CMK (cell line): ENCODE measurements around the gene ARCN1.
"Not testable (repeated sequence)": the region's sequence is repeated elsewhere in the genome, so short reads cannot be mapped to it uniquely, and the experiment has no call there.

Experiments used
- DNase-seq: peaks from one replicate; pipeline ENCODE4 v3.0.0-alpha.2; 2010; ENCODE audit warnings: low read depth

ARCN1 gene

DNA sequence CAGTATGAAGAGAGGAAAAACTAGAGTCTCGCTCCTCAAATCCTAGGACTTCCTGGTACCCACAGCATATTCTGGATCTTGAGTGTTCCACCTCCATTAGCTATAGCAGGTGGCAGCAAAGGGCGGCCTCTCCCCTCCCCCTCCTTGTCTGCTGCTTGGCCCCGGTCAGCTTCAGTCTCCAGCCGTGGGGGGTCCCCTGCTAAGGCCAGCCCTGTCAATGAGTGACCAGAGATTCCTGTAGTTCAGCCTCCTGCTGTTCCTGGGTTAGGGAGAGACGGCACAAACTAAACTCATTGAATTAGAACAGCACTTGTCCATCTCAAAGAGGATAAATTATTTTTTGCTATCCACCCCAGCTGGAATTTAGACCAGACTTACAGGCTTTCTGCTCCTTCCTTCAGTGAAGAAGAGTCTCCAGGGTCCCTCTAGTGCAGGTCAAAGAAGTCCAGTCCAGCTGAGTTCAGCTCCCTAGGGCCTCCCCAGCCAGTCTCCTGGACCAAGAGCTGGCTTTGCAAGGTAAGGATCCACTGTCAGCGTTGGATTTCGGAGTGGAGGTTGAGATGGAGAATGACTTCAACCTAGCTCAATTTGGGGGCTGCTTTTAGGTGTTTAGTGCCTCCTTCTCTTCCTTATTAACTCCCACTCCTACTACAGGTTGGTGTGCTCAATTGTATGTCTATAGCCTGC is 34.1 kb downstream of the ARCN1 start:
- DNase-seq, result no peak

DNA sequence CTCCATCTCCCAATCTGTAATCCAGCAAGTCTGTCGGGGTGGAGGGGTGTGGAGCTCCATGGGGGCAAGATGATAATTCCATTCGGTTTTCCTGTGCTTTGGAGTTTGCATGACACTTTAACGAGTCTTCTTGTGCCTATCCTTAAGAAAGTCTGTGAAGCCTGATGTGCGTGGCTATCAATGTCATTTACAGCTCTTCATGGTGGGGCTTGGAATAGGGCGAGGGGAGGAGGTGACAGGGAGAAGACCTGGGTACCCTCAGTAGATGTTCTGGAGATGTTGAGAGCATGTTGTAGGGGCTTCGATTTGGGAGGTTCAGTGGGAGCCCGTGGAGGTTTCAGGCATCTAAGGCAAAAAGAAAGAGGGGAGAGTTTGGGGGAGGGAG is 34.6 kb downstream of the ARCN1 start:
- no peak for DNase-seq

DNA sequence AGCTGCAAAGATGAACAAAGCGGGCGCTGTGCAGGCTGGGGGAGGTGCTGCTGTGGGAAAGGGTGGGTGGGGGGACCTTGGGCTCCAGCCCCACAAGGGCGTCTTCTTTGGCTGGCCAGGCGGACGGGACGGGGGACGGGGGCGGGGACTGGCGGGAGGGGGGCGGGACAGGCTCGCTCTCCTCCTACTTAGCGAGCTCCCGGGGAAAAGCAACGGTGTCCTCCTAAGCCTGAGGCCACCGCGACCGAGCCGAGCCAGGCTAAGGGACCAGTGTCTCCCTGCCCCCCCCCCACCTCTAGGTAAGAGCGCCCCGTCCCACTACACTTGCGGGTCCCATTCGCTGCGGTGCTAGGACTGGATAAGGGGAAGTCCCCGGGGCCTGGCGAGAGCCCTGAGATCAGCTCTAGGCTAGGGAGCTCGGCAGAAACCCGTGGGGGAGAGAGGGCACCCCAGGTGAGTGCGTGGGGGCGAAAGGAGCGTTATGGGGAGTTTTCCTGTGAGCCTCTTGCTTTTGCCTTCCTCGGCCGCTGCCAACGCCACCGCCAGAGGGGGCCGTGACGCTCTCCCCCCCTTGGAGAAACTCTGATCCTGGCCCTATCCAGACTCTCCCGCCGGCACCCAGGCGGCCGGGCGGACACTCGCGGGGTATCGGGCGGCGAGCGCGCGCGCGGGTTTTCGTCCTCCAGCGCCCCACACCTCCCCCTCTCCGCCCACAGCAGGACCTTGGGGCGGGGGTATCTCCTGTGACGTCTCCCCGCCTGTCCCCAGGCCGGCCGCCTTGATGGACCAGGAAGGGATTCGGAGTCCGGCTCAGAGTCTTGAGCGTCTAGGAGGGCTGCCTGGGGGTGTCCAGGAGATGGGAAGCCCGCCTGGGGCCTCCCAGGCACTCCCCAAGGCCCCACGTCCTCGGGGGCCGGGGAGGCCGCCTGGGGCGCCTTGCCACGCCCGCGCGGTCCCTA is 35.5 kb downstream of the ARCN1 start, which contains the start of gene PHLDB1:
Gene PHLDB1, plus strand, starts transcription at position 215 of the 959 bp plus-strand sequence. CDS start 6,222 bp downstream, outside the sequence.
- DNase-seq, result no peak

DNA sequence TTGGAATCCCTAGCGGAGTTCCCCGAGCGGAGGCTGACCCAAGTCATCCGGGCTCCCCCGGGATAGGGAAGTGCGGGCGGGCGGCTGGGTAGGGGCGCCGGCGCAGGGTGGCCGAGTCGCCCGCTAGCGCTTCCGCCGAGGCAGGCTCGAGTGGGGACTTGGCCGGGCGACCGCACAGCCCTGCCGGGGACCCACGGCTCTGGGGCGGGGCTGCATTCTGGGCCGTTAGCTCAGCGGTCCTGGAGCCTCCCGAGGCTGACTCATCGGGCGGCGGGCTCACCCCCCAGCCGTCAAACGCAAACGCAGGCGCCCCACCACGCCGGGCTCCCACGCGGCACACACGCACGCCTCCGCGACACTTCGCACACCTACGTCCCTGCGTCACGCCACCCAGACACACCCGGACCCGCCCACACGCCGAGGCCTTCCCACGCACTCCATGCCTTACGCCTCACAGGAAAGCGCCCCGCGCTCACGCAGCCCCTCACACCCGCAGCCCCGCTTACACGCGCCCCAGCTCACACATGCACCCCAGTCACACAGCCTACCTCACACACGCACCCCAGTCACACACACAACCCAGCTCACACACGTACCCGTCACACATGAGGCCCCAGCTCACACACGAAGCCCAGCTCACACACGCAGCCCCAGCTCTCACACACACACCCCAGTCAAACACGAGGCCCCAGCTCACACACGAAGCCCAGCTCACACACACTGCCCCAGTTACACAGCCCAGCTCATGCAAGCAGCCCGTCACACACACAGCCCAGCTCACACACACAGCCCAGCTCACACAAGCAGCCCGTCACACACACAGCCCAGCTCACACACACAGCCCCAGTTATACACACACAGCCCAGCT is 36.4 kb downstream of the ARCN1 start:
- no peak for DNase-seq

DNA sequence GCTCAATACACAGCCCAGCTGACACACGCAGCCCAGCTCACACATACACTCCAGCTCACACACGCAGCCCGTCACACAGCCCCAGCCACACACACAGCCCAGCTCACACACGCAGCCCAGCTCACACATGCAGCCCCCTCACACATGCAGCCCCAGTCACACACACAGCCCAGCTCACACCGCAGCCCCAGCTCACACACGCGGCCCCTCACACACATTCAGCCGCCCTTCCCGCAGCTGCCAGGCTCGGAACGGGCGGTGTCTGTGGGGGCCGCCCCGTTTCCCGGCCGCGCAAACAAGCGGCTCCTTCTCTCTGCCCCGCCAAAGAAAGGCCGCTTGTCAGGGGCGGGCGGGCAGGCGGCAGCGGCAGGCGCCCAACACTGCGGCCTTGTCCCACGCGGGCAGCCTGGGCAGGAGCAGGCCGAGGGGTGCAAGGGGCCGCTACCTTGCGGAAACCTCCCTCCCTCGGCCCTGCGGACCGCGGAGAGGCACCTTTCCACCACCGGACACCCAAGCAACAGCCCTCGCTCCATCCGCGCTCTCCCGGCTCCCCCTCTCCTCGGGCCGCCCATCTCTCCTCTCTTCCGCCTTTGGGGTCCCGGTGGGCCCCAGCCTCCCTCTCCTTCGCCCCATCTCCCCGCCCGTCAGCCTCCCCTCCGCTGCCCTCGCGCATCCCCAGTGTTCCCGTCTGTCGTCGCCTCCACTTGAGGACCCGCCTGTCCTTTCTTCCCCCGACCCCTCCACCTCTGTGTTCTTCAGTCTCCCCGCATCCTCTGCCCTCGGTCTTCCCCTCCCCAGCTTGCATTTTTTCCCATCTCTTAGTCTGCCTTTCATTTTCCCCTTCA is 37.4 kb downstream of the ARCN1 start:
- no peak for DNase-seq

DNA sequence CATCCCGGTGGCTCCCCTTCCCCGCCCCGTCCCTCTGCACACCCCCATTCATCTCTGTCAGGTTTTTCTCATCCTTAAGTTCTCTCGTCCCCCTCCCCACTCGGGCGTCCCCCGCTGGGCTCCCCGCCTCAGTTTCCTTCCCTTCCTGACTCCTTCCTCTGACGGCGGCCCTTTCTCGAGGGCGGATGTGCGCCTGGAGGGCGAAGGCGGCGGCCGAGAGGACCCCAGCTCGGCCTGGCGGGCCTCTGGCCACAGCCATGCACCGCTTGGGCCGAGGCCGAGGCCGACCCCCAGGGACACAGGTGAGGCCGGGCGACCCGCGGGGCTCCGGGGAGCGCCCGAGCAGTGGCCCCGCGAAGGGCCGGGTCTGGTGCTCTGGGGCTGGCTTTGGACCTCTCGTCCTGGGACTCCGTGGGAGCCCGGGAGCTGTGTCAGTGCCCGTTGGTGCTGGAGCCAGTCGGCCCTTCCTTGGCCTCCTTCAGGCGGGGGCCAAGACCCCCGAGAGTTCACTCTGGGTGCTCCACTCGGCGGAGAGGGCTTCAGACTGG is 38.1 kb downstream of the ARCN1 start:
- DNase-seq, result no peak

DNA sequence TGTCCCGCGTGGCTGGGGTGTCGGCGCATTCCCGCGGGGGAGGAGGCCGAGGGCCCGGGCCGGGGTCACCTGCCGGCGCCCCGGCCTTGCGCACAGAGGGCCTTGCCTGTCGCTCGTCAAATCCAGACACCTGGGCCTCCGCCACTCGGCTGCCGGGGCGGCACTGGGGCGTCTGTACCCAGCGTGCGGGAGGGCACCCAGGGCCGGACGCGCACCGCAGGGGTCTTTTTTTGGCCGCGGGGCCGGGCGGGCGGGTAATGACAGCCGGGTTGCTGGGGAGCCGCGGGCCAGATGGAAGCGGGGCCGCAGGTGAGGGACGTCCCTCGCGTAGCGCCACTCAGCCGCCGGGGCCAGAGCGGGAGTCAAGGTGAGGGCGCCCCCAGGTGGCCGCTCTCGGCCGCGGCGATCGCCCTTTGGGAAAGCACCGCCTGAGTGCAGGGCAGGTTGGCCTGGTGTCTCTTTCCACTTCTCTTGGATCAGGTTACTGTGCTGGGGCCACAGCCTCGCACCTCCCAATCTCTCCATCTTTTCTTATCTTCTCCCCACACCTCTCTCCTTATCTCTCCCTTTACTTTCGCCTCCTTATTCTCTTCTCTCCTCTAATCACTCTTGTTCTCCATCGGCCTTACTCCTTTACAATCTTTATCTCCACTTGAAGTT is 38.7 kb downstream of the ARCN1 start:
- no peak for DNase-seq

DNA sequence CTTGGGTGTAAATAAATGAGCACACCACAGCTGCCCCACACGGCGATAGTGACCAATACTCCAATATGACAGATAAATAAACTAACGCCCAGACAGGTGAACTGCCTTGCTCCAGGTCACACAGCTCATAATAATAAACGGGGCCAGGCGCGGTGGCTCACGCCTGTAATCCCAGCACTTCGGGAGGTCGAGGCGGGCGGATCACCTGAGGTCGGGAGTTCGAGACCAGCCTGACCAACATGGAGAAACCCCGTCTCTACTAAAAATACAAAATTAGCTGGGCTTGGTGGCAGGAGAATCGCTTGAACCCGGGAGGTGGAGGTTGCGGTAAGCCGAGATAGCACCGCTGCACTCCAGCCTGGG is 39.2 kb downstream of the ARCN1 start:
- not testable (repeated sequence) for DNase-seq

DNA sequence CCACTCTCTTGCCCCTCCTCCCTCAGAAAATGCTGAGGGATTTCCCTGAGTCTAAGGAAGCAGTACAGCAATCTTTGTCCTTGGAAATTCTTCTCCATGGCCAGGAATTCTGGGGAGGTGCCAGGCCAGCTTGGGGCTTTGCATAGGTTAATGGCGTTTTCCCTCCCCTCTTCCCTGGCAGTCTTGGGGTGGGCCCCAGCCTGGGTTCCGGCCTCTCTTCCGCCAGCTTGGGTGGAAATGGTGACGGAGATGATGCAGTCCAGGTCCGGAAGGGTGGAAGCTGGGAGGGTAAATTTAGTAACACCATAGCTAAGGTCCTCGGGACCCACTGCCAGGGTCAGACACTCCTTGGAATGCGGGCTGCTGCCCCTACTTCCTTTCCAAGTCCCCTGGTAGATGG is 40.2 kb downstream of the ARCN1 start:
- no peak for DNase-seq

DNA sequence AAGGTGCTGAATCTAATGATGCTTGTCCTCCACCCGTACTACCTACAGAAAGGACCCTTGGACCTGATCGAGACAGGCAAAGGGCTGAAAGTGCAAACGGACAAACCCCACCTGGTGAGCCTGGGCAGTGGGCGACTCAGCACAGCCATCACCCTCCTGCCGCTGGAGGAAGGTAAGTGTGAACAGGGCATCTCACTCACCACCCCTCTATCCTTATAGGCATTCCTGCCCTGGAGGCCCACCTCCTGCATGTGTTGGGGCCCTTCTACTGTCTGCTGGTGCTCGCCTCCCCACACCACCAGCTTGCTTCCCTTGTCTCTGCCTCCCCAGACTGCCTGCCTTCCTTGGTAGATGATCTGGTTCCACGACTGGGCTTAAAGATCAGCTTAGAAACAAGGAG is 42.3 kb downstream of the ARCN1 start:
- no peak for DNase-seq

DNA sequence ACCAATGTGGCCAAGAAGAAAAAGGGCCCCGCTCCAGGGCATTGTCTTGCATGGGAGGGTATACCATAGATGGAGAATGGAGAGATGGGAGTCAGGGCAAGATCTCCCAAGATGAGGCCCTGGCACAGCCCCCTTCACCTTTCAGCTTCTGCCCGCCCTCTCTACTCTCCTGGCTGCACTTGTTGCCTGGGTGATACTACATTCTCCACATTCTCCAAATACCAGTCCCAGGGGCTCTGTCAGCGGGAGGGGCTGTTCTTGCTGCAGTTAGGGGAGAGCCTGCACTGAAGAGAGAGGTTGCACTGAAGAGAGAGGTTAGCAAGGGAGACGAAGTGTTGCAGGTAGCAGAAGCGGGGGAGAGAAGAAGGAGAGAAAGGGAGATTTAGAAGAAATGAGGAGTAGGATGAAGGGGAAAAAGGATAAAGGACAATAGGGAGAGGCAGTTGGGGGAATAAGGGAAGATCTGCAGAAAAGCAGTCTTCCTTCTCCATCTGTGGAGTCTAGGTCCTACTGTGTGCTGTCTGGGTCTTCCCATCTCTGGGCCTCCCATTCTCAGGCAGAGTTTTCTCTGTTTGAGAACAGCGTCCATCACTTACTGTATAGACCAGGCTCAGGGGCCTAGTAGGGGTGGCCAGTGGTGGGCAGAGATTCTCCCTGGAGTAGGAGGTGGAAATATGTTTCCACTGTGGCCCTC is 43.2 kb downstream of the ARCN1 start:
- DNase-seq, result no peak

DNA sequence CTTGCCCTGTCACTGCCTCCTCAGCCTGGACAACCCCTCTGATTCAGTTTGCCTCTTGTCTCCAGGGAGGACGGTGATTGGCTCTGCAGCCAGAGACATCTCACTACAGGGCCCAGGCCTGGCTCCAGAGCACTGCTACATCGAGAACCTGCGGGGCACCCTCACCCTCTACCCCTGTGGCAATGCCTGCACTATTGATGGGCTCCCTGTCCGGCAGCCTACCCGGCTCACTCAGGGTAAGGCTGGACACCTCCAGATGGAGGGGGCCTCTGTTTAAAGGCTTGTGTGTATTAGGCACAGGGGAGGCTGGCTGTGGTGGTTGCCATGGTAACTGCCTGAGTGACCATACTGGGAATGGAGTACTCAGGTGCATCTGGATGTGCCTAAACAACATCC is 43.8 kb downstream of the ARCN1 start:
- DNase-seq, result no peak

DNA sequence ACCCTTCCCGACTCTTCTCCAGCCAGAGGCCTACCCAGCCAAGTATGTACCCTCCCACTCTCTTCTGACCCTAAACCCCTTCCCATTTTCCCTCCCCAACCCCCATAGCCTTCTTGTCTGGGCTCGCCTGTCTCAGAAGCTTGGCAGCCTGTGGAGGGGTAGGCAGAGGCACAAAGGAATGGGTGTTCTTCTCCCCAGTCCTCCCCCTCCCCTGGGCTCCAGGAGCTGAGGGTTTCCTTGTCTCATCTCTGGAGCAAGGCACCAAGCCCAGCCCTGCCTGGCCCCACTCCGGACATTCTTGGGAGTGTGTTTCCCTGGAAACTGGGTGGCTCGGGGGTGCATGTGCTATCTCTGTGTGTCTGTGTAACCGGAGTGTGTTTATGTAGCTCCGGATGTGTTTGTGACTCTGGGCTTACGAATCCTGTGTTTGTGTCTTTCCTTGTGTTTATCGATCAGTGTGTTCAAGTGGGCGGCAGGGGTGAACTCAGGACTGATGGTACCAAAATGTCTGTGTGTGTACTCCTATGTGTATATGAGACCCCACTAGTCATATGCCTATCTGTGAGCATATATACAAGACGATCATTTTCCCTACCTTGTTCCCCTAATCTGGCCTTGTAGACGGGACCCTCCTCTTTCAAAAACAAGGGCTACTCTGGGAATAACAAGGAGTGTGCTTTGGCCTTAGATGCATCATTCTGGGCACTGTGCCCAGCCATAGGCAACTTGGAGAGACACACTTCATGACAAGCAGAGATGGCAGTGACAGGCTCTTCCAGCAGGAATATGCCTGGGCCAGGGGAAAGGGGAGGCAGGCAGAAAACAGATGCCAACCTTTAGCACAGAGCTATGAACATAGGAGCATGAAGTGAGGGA is 46.1 kb downstream of the ARCN1 start:
- DNase-seq, result no peak

DNA sequence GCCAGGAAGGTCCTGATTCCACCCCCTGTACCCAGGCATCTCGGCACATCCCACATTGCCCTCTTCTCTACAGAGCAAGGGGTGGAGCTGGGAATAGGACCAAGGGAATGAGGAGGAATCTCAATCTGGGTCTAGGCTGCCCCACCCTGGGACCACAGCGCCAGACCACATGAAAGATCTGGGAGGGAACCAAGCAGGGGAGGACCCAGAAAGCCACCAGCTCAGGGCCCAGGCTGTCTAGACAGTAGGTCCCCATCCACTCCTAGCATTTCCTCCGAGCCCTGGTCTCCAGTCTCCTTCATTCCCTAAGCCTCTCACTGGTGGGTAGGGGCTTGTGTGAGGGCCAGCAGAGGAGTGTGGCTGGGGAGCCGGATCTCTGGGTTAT is 46.8 kb downstream of the ARCN1 start:
- DNase-seq, result no peak

DNA sequence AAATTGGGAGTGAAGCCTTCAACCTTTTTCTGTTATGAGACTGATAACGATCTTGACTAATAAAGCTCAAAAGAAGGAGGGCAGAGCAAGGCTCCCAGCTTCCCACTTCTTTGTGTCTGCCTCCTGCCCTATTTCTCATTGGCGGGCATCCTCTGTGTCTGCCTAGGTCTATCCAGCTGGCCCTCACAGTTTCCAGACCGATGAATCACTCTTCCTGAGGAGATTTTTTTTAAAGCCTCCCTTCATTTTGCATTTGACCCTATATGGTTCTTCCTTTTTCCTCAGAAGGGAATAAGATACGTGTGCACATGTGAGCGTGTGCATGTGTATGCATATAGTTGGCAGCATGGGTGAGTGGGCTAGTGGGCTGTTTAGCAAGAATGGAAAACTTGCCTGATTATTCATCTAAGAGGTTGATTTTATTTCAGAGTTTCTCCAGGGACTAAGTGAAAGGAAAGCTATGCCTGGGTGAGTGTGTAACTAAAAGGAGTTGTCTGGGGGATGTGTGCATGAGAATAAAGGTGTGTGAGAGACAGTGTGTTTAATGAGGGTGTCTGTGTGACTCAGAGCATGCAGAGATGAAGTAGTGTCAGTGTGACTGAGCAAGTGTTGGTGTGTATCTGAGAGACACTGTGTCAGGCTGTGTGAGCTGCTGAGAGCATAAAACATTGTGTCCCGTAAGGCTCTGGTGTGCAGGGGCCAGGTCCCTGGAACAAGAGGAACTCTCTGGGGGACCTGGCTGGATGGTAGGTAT is 47.4 kb downstream of the ARCN1 start:
- DNase-seq, result no peak

DNA sequence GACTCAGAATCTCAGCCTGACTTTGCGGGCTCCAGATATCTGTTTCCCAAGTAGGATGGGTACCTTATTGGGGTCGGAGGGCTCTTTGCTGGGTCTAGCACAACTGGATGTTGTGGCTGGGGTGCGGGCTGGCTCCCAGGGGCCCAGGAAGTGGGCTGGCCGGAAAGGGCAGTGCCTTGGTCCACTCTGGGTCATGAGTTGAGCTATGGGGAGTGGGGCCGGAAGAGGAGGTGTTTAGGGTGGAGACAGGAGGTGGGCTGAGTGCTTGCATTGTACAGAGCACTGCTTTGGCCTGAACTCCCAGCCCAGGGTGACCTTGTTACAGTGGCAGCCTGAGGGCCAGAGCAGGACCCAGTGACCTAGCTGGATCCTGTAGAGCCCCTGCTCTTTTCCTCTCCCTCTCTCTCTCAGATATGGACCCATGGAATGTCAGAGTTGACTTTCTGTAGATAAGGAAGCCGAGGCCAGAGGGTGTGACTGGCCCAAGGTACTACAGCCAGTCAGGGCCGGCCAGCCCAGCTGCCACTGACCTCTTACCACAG is 48.4 kb downstream of the ARCN1 start:
- DNase-seq, result no peak

DNA sequence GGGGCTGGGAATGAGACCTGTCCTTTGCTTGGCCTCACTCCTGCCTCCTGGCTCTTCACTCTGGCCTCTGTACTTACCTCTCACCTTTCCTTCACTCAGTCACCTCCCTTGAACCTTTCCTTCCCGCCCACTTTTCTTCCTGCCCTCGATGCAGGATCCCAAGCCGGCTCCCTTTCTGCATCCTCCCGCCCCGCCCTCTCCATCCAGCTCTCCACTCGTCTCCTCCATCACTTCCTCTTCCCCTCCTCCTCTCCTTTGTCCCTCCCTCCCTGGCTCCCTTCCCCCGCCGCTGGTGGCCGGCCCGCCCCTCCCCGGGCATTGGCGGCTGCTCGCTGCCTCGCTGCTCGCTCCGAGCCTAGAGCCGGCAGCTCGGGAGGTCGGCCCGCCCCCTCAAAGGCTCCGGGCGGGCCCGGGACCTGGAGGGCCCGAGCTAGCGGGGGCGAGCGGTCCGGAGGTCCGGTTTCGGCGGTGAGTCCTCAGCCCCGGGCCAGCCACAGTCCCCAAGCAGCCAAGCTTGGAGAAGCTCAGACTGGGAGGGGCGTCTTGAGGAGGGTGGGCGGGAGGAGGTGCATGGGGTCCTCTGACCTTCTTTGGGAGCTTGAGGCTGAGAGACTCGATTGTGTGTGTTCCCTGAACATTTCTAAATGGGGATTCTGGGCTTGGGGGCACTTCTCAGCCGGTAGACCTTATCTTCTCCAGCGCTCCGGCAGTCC is 49.0 kb downstream of the ARCN1 start:
- DNase-seq, result peak; percentile 76
